Endothelial cell of umbilical vein (primary cell): ENCODE measurements around the gene TLE4.

Experiments
- EZH2 ChIP-seq: IDR thresholded peaks from 2 replicates; pipeline ENCODE4 v1.6.1; 2012; ENCODE audit warnings: borderline replicate concordance, low read depth, mild to moderate bottlenecking, moderate library complexity, low read length, inconsistent platforms; ENCODE audit not compliant: severe bottlenecking
- GATA2 ChIP-seq: IDR thresholded peaks from 2 replicates; pipeline ENCODE4 v1.7.0; 2011; ENCODE audit warnings: low read depth, mild to moderate bottlenecking, moderate library complexity, mixed read lengths, low read length; ENCODE audit not compliant: insufficient read length, insufficient read depth
- MAX ChIP-seq: IDR thresholded peaks from 2 replicates; pipeline ENCODE4 v1.6.1; 2011; ENCODE audit not compliant: insufficient read depth, insufficient read length
- MYC ChIP-seq: IDR thresholded peaks from one replicate; pipeline ENCODE4 v1.6.1; 2011; ENCODE audit warnings: mild to moderate bottlenecking, low read depth, low read length
- POLR2A ChIP-seq: IDR thresholded peaks from 2 replicates; pipeline ENCODE4 v1.6.1; 2012; ENCODE audit warnings: low read depth, mild to moderate bottlenecking, control low read depth, low read length
- POLR2AphosphoS5 ChIP-seq: IDR thresholded peaks from 2 replicates; pipeline ENCODE4 v1.6.1; 2012; ENCODE audit warnings: low read depth, mild to moderate bottlenecking, control low read depth, low read length, moderate library complexity; ENCODE audit not compliant: insufficient read depth
- TF ChIP-seq, protein P1 (sequence below), 2 donors: IDR thresholded peaks; 1 replicate in 1 of 2; 2 replicates in 1 of 2; pipeline ENCODE4 v1.5.1; 2011; ENCODE audit warnings: low read length in 2 of 2, mild to moderate bottlenecking in 2 of 2, moderate library complexity in 2 of 2, control low read depth in 1 of 2, inconsistent platforms in 1 of 2, low read depth in 1 of 2; ENCODE audit not compliant: insufficient read depth in 1 of 2; ENCODE audit errors: extremely low read depth in 1 of 2

- no peak for TF ChIP-seq MAX
- TF ChIP-seq EZH2 = no peak
- TF ChIP-seq, protein P1, sequence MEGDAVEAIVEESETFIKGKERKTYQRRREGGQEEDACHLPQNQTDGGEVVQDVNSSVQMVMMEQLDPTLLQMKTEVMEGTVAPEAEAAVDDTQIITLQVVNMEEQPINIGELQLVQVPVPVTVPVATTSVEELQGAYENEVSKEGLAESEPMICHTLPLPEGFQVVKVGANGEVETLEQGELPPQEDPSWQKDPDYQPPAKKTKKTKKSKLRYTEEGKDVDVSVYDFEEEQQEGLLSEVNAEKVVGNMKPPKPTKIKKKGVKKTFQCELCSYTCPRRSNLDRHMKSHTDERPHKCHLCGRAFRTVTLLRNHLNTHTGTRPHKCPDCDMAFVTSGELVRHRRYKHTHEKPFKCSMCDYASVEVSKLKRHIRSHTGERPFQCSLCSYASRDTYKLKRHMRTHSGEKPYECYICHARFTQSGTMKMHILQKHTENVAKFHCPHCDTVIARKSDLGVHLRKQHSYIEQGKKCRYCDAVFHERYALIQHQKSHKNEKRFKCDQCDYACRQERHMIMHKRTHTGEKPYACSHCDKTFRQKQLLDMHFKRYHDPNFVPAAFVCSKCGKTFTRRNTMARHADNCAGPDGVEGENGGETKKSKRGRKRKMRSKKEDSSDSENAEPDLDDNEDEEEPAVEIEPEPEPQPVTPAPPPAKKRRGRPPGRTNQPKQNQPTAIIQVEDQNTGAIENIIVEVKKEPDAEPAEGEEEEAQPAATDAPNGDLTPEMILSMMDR (IDR thresholded peaks at IDR 0.05; ENCODE audit: extremely low read depth in 1 of 2, insufficient read depth in 1 of 2, low read depth in 1 of 2, low read length in 2 of 2) = no peak
- no peak for TF ChIP-seq POLR2AphosphoS5
- no peak for TF ChIP-seq POLR2A
- no peak for TF ChIP-seq GATA2
- no peak for TF ChIP-seq MYC
These were observed 192.6 kb downstream of the TLE4 start for GRCh38 chr9:79764374-79764773.
